HPDE6-E6E7 (cell line): ENCODE data around the gene EHMT1.
"Not testable (repeated sequence)": the region's sequence is repeated elsewhere in the genome, so short reads cannot be mapped to it uniquely, and the experiment has no call there.

Source experiments
- DNase-seq: peaks from one replicate; pipeline ENCODE4 v3.0.0; 2011; ENCODE audit warnings: missing footprints; ENCODE audit errors: extremely low spot score

The EHMT1 gene

GRCh38 chr9:137804908-137805630, 186.3 kb downstream of the EHMT1 start:
- DNase-seq = no peak

DNA sequence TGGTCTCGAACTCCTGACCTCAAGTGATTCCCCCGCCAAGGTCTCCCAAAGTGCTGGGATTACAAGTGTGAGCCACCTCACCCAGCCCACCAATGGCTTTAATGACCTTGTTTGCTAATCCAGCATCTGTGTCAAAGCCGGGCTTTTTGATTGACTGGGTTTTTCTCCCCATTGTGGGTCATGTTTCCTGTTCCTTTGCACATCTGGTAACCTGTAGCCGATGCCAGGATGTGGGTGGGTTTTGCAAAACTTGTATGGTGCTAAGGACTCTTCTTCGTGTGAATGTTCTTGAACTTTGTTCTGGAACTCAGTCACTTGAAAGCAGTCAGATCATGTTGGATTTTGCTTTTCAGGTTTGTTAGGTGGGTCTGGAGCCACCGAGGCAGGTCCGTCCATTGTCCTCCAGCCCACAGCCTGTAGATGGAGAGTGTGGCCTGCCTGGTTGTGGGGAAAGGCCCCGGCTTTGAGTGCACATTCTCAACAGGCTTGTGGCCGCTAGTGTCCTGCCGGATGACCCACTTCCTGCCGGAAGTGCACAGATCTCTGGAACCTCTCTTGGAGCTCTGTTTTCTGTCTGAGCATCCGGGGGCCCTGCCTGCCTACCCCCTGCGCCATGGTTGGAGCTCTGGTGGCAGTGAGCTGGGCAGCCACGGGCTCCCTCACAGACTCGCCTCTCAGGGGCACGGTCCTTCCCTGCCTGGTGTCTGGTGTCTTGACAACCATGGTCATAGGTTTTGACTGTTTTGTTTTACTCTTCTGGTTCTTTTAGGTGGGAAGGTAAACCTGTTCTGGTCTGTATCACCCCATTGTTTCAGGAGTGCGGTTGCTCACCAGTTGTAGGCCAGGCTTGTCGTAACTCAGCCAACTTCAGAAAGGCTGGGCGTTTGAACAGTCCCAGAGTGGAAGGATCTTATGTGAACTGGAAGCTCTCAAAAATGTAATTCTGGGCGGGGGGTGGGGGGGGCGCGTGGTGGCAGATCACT, 189.2 kb downstream of the EHMT1 start:
- no peak for DNase-seq

DNA sequence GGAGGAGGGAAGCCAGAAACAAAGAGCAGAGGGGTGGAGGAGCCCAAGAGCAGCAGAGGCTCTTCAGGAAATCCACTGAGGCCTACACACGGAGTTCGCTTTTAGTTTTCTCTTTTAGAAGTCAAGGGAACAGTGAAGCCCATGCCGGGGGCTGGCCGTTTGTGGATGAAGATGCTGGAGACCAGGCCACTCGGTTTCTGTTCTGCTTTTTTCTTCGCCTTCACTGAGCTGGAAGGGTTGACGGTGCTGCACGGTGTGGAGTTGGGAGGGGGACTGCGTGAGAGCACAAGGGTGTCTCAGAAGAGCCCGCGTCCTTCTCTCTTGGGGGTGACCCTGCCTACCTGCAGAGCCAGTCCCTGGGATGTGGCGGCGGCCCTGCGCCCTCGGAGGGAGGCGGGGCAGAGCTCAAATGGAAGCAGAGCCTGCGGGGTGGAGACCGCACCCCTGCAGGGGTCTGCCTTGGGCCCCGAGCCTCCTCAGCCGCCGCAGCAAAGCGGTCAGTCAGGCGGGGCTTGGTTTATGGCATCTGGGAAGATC, 190.3 kb downstream of the EHMT1 start:
- DNase-seq = no peak

GRCh38 chr9:137809726-137810450, 191.1 kb downstream of the EHMT1 start:
- not testable (repeated sequence) for DNase-seq

DNA sequence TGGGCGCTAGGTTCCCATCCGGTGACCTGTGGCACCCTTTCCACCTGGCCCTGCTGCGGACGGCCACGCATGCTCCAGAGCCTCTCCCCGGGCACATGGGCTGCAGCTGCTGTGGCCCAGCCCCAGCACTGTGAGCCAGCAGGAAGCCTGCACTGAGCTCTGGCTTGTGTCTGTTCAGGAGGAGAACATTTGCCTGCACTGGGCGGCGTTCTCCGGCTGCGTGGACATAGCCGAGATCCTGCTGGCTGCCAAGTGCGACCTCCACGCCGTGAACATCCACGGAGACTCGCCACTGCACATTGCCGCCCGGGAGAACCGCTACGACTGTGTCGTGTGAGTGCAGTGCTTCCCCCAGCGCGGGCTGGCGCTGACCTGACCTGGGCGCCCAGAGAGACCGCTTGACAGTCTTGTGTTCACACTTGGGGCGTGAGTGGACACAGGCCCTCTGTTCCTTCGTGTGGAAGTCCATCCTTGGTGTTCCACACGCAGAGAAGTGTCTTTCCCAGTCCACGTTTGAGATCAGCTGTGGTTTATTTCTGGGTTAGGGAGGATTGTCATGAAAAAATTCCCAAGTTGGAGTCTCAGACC, 192.6 kb downstream of the EHMT1 start:
- no peak for DNase-seq

- no peak for DNase-seq
Observed at GRCh38 chr9:137812356-137813023, 193.7 kb downstream of the EHMT1 start.

- no peak for DNase-seq
Observed at GRCh38 chr9:137813167-137813566, 194.4 kb downstream of the EHMT1 start.

DNA sequence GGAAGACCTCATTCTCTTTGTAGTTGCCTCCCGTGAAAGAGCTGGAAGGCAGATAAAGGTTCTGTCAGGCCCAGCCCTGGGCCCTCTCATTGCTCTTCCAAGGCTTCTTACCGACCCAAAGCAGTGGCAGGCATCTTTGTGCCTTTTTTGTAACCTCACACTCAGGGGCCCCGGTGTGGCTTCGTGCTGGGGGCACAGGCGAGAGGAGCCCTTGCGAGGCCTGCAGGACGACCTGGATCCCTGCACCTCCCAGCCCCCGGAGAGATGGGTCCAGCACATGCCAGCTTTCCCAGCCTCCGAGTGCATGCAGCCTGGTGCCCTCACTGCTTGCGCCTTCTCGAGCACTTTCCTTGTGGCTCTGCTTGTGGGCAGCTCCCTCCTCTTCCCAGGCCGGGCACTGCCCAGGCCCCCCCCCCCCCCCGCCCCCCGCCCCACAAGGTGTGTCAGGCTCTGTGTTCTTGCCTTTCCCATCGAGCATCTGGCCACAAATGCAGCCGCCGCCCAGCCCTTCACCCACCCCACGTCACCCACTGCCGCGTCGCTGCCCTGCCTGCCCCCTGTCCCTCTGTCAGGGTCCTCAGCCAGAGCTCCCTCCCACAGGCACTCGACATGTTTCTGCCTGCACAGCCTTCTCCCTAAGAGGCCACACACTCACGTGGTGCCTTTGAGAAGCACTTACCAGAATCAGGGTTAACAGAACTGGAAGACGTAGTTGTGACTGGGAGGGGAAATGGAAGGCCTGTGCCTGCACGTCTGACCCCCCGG, 195.0 kb downstream of the EHMT1 start:
- DNase-seq = peak; percentile 27

- DNase-seq = no peak
Observed at GRCh38 chr9:137814436-137814835, 195.6 kb downstream of the EHMT1 start.

DNA sequence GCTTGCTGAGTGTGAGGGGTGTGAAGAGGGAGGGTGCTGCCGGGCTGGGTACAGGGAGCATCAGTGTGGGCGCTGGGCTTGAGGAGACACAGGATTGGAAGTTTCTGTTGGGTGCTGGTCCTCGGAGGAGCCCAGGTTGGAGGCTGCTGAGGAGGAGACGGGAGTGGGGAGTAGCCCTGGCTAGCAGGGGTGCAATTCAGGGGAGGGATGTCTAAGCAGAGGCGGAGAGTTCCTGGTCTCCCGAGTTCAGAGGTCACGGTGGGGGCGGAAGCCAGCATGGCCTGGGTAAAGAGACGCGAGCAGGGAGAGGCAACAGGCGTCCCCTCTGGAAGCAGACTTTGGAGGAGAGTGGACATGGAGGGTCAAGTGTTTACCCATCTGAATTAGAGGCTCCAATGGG, 196.0 kb downstream of the EHMT1 start:
- no peak for DNase-seq

DNA sequence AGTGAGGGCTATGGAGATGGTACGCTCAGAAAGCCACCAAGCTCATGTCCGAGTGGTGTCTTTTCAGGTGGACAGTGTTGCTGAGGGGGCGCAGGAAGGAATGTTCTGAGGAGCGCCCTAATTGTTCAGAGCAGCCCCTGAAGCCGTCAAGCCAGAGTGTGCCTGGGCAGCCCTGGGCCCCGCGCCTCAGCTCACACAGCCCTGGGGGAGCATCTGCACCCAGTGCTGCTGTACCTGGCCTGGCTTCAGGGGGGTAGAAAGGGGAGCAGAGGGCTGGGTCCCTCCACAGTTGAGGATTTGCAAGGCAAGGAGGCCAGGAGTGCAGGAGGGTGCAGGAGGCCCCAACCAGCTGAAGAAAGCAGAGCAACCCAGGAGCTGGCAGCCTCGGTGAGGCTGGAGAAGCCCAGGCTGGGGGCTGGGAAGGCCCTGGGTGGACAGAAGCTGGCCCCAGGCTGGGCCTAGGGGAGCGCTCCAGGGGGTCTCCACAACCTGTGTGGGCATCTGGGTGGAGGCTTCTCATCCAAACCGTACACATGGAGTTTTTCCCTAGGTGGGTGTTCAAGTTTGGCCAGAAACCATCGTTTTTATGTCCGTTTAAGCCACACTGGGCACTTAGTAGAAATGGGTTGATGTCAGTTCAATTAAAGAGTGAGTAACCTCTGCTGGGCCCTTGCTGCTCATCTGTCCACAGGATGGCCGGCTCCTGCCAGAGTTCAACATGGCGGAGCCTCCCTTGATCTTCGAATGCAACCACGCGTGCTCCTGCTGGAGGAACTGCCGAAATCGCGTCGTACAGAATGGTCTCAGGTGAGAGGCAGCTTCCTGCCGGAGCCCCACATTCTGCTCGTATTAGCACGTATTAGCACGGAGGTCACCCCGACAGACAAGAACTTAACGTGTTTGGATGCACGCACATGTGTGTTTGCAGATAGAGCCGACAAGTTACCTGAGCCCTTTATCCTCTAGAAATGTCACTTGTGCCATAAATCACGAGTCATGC, 196.8 kb downstream of the EHMT1 start:
- DNase-seq = no peak

DNA sequence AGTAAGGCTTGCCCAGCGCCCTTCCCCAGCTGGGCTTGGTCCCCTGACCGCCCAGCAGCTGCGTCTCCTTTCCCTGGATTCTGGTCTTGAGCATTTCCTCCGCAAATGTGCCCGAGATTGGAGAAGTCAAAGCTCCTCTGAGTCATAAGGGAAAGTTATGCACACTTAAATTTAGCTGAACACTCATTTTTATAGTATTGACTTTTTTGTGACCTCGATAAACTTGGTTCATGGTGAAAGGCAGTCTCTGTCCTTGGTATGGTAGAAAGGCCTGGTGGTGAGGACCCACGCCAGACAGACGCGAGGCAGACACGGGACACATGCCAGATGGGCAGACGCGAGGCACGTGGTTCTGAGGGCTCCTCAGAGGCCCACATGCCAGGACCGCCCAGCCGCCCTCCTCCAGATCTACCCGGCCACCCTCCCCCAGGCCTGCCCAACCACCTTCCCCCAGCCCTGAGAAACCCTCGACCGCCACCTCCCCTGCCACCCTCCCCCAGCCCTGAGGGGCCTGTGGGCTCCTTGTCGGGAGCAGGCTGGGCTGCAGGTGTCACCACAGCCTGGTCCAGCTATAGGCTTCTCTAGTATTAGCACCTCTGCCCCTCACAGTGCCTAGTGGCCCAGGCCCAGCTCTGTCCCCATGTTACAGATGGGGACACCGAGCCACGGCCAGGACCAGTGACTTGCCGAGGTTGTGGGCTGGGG, 197.9 kb downstream of the EHMT1 start:
- DNase-seq = no peak

DNA sequence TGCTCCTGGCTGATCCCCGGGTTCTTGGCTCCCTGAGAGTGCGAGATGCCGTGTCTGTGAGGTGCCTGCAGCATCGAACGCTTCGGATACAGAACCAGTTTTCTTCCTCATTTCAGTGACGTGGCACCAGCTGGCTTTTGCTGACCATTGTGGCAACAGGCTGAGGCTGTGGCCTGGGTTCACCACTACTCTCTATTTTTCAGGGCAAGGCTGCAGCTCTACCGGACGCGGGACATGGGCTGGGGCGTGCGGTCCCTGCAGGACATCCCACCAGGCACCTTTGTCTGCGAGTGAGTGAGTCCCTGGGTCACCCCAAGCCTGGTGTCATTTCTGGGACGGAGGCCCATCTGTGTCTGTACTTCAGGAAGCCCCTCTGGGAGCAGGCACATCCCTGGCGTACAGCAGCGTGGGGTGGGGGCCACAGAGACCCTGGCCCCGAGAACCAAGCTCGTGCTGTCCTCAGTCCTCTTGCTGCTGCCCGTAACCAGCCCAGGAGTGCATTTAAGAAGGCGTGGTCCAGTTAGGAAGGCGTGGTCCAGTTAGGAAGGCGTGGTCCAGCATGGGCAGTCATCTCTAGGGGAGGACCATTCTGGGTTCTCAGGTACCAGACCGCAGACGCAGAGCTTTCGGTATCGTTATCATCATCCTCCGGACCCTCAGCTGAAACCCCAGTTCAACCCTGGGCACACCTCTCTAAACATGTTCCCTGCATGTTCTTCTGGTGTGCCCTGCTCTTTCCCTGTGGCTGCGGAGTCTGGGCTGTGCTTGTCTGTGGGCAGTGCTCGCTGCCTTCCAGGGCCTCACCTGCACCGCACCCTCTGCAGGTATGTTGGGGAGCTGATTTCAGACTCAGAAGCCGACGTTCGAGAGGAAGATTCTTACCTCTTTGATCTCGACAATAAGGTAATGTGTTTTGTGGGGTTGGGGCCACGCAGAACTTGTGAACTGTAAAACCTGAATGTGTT, 198.7 kb downstream of the EHMT1 start:
- no peak for DNase-seq

DNA sequence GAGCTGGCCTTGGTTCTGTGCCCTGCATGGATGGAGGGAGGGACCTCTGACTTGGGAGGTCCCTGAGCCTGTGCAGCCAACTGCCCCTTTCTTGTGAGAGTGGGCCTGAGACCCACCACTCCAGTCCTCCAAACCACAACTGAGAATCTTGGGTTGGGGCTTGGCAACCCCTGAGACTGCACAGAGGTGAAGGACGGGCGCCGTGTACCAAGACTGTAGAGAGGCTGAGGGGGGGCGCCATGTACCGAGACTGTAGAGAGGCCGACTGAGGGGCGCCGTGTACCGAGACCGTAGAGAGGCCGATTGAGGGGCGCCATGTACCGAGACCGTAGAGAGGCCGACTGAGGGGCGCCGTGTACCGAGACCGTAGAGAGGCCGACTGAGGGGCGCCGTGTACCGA, 199.5 kb downstream of the EHMT1 start:
- no peak for DNase-seq

- no peak for DNase-seq
Observed at GRCh38 chr9:137820161-137820855, 201.5 kb downstream of the EHMT1 start.

DNA sequence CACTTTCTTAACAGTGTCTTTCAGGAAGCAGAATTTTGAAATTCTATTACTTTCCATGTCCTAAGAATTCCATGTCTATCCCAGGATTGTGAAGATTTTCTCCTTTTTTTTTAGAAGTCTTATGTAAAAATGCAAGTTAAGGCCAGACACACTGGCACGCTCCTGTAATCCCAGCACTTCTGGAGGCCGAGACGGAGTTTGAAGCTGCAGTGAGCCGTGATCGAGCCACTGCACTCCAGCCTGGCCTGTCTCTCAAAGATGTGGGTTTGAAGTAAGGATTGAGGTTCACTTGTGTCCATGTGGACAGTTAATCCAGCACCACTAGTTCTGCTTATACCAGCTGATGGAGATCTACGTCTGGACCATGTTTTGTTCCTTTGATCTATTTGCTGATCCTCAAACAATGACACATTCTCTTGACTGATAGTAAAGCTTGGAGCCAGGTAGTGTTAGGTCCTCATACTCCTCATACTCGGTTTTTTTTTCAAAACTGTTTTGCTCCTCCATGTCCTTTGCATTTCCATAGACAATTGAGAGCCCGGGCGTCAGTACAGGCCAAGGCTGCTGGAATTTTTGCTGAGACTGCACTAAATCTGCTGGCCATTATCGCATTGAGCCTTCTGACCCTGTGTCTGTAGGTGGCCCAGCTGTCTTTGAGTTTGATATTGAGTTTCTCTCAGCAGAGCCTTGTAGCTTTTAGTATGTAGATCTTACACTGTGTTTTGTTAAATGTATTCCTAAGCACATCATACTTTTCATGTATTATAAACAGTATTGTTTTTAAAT, 205.4 kb downstream of the EHMT1 start:
- no peak for DNase-seq
